GM23338 (cell line): Measurements from ENCODE around the gene SULT6B1. TPM values are rescaled to one million over a fixed set of nuclear protein-coding genes. Genes with fewer than 3 reads are reported as not detected.
A peak's percentile ranks its signal among the peaks of the same experiment; 100 is the strongest.

Experiments
- ATAC-seq: fragments of 200-7000 bp; cut with Tn5 transposase; 3 replicates; pipeline ENCODE4 v1.9.1; 2020
- DNase-seq: peaks from one replicate; pipeline ENCODE4 v3.0.0-alpha.2; 2015; ENCODE audit warnings: low spot score
- H2AFZ ChIP-seq: fragments of 200-600 bp; sonication (generic); 2 replicates; pipeline ENCODE4 v1.8.0; 2016; ENCODE audit warnings: antibody characterized with exemption, mild to moderate bottlenecking, moderate library complexity
- H3F3A ChIP-seq: fragments of 200-600 bp; sonication (generic); replicated peaks from 2 replicates; pipeline ENCODE4 v1.8.0; 2017; ENCODE audit warnings: antibody characterized with exemption, mixed run types, low read depth
- H3K27ac ChIP-seq: fragments of 200-600 bp; sonication (generic); 2 replicates; pipeline ENCODE4 v1.6.1; 2016; ENCODE audit warnings: low read depth
- H3K27me3 ChIP-seq: fragments of 200-600 bp; sonication (generic); 2 replicates; pipeline ENCODE4 v1.8.0; 2016; ENCODE audit warnings: mild to moderate bottlenecking, mixed run types, moderate library complexity; ENCODE audit not compliant: insufficient read depth
- H3K36me3 ChIP-seq: fragments of 200-600 bp; sonication (generic); 2 replicates; pipeline ENCODE4 v1.8.0; 2016; ENCODE audit warnings: mild to moderate bottlenecking; ENCODE audit not compliant: insufficient read depth
- H3K4me1 ChIP-seq: fragments of 200-600 bp; sonication (generic); 2 replicates; pipeline ENCODE4 v1.8.0; 2016; ENCODE audit warnings: mild to moderate bottlenecking, moderate library complexity; ENCODE audit not compliant: insufficient read depth
- H3K4me2 ChIP-seq: fragments of 200-600 bp; sonication (generic); 2 replicates; pipeline ENCODE4 v1.7.1; 2017; ENCODE audit warnings: mixed run types
- H3K4me3 ChIP-seq: fragments of 200-600 bp; sonication (generic); 2 replicates; pipeline ENCODE4 v1.6.1; 2016; ENCODE audit warnings: mixed run types
- H3K79me2 ChIP-seq: fragments of 200-600 bp; sonication (generic); replicated peaks from 2 replicates; pipeline ENCODE4 v1.8.0; 2017; ENCODE audit warnings: mild to moderate bottlenecking; ENCODE audit not compliant: insufficient read depth
- H3K9me2 ChIP-seq: fragments of 200-600 bp; sonication (generic); 2 replicates; pipeline ENCODE4 v1.8.0; 2017; ENCODE audit not compliant: insufficient read depth
- H4K20me1 ChIP-seq: fragments of 200-600 bp; sonication (generic); replicated peaks from 2 replicates; pipeline ENCODE4 v1.8.0; 2017; ENCODE audit warnings: mild to moderate bottlenecking; ENCODE audit not compliant: insufficient read depth
- H3K27ac Mint-ChIP-seq: 2 replicates; pipeline ENCODE4 v1.8.0; 2020; ENCODE audit warnings: inconsistent platforms, mild to moderate bottlenecking, moderate library complexity, mixed read lengths
- H3K27me3 Mint-ChIP-seq: 3 replicates; pipeline ENCODE4 v1.8.0; 2022; ENCODE audit warnings: low read depth, mild to moderate bottlenecking, moderate library complexity, mixed read lengths, inconsistent platforms; ENCODE audit not compliant: insufficient read depth, poor library complexity
- H3K36me3 Mint-ChIP-seq: 3 replicates; pipeline ENCODE4 v1.8.0; 2021; ENCODE audit warnings: low read depth, mild to moderate bottlenecking, inconsistent platforms, moderate library complexity, mixed read lengths
- H3K4me1 Mint-ChIP-seq: 3 replicates; pipeline ENCODE4 v1.8.0; 2020; ENCODE audit warnings: mild to moderate bottlenecking, inconsistent platforms, mixed read lengths
- H3K4me3 Mint-ChIP-seq: 3 replicates; pipeline ENCODE4 v1.8.0; 2021; ENCODE audit warnings: moderate library complexity, mild to moderate bottlenecking, inconsistent platforms, mixed read lengths
- H3K9me3 Mint-ChIP-seq: 3 replicates; pipeline ENCODE4 v1.8.0; 2020; ENCODE audit warnings: moderate library complexity, mild to moderate bottlenecking, inconsistent platforms, mixed read lengths
- CREB1 ChIP-seq: fragments of 250-450 bp; sonication (Bioruptor Pico); IDR thresholded peaks from 2 replicates; pipeline ENCODE4 v1.5.0; 2020; ENCODE audit warnings: low read depth, mild to moderate bottlenecking, moderate library complexity
- CTCF ChIP-seq, 2 experiments: fragments of 200-600 bp in 1 of 2; sonication (generic) in 1 of 2; conservative IDR thresholded peaks; 2 replicates each; pipeline versions ENCODE4 v1.5.1 to v1.6.1; 2016 to 2017; ENCODE audit warnings: antibody characterized with exemption in 2 of 2, low read depth in 2 of 2, mild to moderate bottlenecking in 2 of 2, moderate library complexity in 1 of 2
- ETS1 ChIP-seq: IDR thresholded peaks from 2 replicates; pipeline ENCODE4 v1.6.1; 2016; ENCODE audit warnings: antibody characterized with exemption
- EZH2 ChIP-seq: fragments of 200-600 bp; sonication (generic); IDR thresholded peaks from one replicate; pipeline ENCODE4 v1.8.0; 2017; ENCODE audit warnings: antibody characterized with exemption, mild to moderate bottlenecking, low read depth; ENCODE audit not compliant: unreplicated experiment
- EZH2phosphoT487 ChIP-seq: fragments of 200-600 bp; sonication (generic); IDR thresholded peaks from one replicate; pipeline ENCODE4 v1.8.1; 2018; ENCODE audit warnings: antibody characterized with exemption; ENCODE audit not compliant: unreplicated experiment
- JUNB ChIP-seq: IDR thresholded peaks from one replicate; pipeline ENCODE4 v1.6.1; 2016; ENCODE audit warnings: antibody characterized with exemption; ENCODE audit not compliant: unreplicated experiment
- NANOG ChIP-seq: IDR thresholded peaks from 2 replicates; pipeline ENCODE4 v1.6.1; 2016; ENCODE audit warnings: antibody characterized with exemption, borderline replicate concordance
- POLR2AphosphoS5 ChIP-seq: IDR thresholded peaks from 2 replicates; pipeline ENCODE4 v1.6.1; 2016; ENCODE audit warnings: antibody characterized with exemption, low read depth
- REST ChIP-seq: IDR thresholded peaks from one replicate; pipeline ENCODE4 v1.6.1; 2018; ENCODE audit warnings: antibody characterized with exemption; ENCODE audit not compliant: unreplicated experiment
- STAT1 ChIP-seq: IDR thresholded peaks from one replicate; pipeline ENCODE4 v1.6.1; 2016; ENCODE audit warnings: antibody characterized with exemption; ENCODE audit not compliant: unreplicated experiment
- ZNF114 ChIP-seq: fragments of 250-450 bp; sonication (Bioruptor Pico); IDR thresholded peaks from 2 replicates; pipeline ENCODE4 v1.5.0; 2020; ENCODE audit warnings: mild to moderate bottlenecking, moderate library complexity
- ZNF331 ChIP-seq: fragments of 250-450 bp; sonication (Bioruptor Pico); IDR thresholded peaks from 2 replicates; pipeline ENCODE4 v1.5.0; 2020; ENCODE audit warnings: low read depth, mild to moderate bottlenecking, moderate library complexity
- ZNF462 ChIP-seq: fragments of 250-450 bp; sonication (Bioruptor Pico); IDR thresholded peaks from 2 replicates; pipeline ENCODE4 v1.5.0; 2020; ENCODE audit warnings: mild to moderate bottlenecking, moderate library complexity
- polyA plus RNA-seq: library from polyadenylated mRNA; unstranded; fragments of >200 nt; fragmentation: Nextera tagmentation; extraction: Ambion mirVana; gene quantifications from 2 replicates; pipeline ENCODE4 v1.2.1, GENCODE V29; 2016
- total RNA-seq: library from RNA; depleted of rRNA; stranded (reverse); fragments of >200 nt; shearing (Covaris generic); gene quantifications from 2 replicates; pipeline ENCODE4 v1.2.3, GENCODE V29; 2014

Gene SULT6B1
- total and polyA plus RNA-seq, 2 experiments from 2014 or later: not detected

- ATAC-seq: peak; percentile 96
- H3K36me3 Mint-ChIP-seq: peaks cover 100% of the 10 kb centered on the region
- peak overlapping the region; percentile 45 for H3K4me2 ChIP-seq
Measured at GRCh38 chr2:37205689-37206341, 17.3 kb upstream of the SULT6B1 start.

More at GRCh38 chr2:37205689-37206341, 17.3 kb upstream of the SULT6B1 start:
- TF ChIP-seq JUNB (no peak), CREB1 (CRISPR knock-in tag) (no peak), CTCF (conservative IDR thresholded peaks at IDR 0.05; ENCODE audit: low read depth in 2 of 2) (no peak), POLR2AphosphoS5 (peak; percentile 70), EZH2 (no peak), STAT1 (no peak), REST (no peak), ZNF462 (CRISPR knock-in tag) (peak; percentile 21; the same call in 1 of the 2 replicates), ZNF114 (CRISPR knock-in tag) (no peak), ETS1 (no peak), ZNF331 (CRISPR knock-in tag) (no peak), EZH2phosphoT487 (no peak), NANOG (peak; percentile 90)
- no peak overlapping the region for H2AFZ ChIP-seq
- peaks cover 65% of the 10 kb centered on the region for H3K79me2 ChIP-seq
- H3K4me3 ChIP-seq: peak overlapping the region; percentile 9
- Mint-ChIP-seq H3K4me1 (peaks cover 38% of the 10 kb centered on the region), H3K9me3 (peaks cover 83% of the 10 kb centered on the region), H3K4me3 (peak overlapping the region; percentile 27), H3K27me3 (peaks cover 34% of the 10 kb centered on the region), H3K27ac (peak overlapping the region; percentile 98)
- peak; percentile 86 for DNase-seq
- H4K20me1 ChIP-seq: no peaks in the 10 kb centered on the region
- peaks cover 15% of the 10 kb centered on the region for H3K4me1 ChIP-seq
- peaks cover 75% of the 10 kb centered on the region for H3K36me3 ChIP-seq
- H3K27ac ChIP-seq: peak overlapping the region; percentile 97
- H3K27me3 ChIP-seq: no peaks in the 10 kb centered on the region
- no peaks in the 10 kb centered on the region for H3K9me2 ChIP-seq
- H3F3A ChIP-seq: peaks cover 15% of the 10 kb centered on the region
